HG02852 (cell line): Measurements from ENCODE around the gene CYFIP1.

ENCODE experiments used
- ATAC-seq: cut with Tn5 transposase; IDR thresholded peaks from one replicate; pipeline ENCODE4 v1.9.1; 2021; ENCODE audit warnings: mild to moderate bottlenecking, moderate library complexity; ENCODE audit not compliant: unreplicated experiment

Gene CYFIP1

DNA sequence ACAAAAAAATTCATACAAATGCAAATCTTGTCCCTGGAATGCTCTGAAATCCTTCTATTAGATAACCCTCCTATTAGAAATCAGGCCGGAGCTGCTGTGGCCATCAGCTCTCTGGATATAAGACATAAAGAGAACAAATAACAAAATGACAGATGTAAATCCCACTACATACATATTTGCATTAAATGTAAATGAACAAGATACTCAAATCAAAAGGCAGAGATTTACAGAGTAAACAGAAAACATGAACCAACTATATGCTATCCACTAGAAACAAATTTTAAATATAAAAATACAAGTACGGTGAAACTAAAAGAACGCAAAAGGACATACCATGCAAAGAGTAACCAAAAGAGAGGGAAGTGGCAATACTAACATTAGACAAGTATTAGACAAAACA is 10.7 kb downstream of the CYFIP1 start:
- ATAC-seq = no peak

GRCh38 chr15:22968366-22968765 is 11.8 kb downstream of the CYFIP1 start:
- no peak for ATAC-seq

- no peak for ATAC-seq
Measured at GRCh38 chr15:22967084-22967770, 12.9 kb downstream of the CYFIP1 start.

DNA sequence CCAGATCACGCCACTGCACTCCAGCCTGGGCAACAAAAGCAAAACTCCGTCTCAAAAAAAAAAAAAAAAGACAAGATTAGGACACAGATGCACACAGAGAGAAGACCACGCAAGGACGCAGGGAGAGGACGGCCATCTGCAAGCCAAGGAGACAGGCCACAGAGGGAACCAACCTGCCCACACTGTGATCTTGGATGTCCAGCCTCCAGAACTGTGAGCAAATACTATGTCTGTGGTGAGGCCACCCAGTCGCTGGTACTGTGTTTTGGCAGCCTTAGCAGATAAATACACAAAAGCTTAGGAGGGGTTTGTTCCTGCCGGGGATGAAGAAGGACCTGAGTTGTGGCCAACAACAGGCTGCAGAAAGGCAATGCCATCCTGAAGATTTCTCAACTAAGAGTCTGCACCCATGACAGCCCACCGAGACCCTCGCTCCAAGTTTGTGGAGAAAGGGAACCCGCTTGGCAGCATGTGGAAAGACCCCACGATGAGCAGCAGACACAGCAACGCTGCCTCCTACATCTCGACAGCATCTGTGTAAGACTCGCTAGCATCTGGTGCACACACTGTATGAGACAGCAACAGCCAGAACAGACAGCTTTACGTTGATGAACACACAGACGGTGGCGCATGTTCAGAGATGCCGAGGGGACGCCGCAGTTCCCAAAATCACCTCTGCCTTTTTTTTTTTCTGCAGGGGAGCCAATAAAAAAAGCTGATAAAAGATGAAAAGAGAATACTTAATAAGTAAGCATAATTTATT is 13.7 kb downstream of the CYFIP1 start:
- ATAC-seq = no peak

DNA sequence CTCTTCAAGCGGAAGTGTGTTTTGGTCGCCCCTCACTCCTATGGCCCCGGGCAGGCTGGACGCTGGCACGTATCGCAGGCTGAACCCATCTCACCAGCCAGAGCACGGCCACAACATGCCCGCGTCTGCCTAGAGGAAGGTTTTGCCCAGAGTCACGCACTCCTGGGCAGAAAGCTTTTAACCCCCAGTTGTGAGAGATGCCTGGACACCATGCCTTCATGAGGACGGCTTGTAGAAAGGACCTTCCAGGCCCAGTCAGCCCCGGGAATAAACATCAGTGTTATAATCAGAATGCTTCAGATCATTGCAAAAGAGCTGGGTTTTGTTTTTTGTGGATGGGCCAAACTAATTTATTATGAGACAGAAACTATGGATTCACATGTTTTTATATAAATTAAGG is 16.5 kb downstream of the CYFIP1 start:
- ATAC-seq = no peak

- ATAC-seq = no peak
Measured at GRCh38 chr15:22962611-22963010, 17.6 kb downstream of the CYFIP1 start.

- no peak for ATAC-seq
Measured at GRCh38 chr15:22961762-22962161, 18.4 kb downstream of the CYFIP1 start.

GRCh38 chr15:22960556-22960955 is 19.6 kb downstream of the CYFIP1 start:
- no peak for ATAC-seq

GRCh38 chr15:22960126-22960525 is 20.0 kb downstream of the CYFIP1 start:
- no peak for ATAC-seq

- ATAC-seq = no peak
Measured at GRCh38 chr15:22959321-22960101, 20.7 kb downstream of the CYFIP1 start.

DNA sequence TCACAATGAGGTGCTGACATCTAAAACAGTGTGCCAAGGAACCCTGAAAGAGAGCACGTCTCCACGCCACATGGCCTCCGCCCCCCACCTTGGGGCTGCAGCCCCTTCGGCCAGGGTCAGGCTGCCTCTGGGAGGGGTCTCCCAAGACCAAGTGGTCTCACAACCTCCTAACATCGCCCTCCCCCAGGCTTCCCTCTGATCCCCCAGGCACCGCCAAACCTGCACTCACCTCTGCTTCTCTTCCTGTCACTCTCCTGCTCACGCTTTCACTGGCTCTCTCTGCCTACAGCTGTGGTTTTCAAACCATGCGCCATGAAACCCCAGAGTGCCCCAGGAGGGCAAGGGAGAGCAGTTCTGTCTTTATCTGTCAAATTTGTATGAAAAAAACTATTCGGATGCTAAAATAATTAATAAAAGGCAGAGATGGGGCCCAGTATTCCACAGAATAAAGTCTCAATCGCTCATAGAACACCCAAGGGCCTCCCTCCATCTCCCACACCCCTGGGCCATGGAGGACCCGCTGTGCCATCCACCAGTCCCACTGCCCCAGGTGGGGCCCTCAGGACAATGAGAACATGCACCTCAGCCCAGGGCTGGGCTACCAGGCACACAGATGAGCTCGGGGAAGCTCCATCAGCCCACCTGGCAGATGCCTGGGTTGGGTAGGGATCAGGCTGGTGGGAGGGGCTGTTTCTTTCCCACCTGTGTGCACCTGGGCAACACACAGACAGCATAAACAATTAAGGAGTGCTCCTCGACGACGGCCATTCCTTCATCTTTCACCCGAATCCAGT is 21.5 kb downstream of the CYFIP1 start:
- peak; percentile 61 for ATAC-seq

GRCh38 chr15:22956978-22957260 is 23.2 kb downstream of the CYFIP1 start:
- no peak for ATAC-seq

- no peak for ATAC-seq
Measured at GRCh38 chr15:22956257-22956977, 23.8 kb downstream of the CYFIP1 start.

GRCh38 chr15:22955544-22956119 is 24.5 kb downstream of the CYFIP1 start:
- ATAC-seq = no peak

DNA sequence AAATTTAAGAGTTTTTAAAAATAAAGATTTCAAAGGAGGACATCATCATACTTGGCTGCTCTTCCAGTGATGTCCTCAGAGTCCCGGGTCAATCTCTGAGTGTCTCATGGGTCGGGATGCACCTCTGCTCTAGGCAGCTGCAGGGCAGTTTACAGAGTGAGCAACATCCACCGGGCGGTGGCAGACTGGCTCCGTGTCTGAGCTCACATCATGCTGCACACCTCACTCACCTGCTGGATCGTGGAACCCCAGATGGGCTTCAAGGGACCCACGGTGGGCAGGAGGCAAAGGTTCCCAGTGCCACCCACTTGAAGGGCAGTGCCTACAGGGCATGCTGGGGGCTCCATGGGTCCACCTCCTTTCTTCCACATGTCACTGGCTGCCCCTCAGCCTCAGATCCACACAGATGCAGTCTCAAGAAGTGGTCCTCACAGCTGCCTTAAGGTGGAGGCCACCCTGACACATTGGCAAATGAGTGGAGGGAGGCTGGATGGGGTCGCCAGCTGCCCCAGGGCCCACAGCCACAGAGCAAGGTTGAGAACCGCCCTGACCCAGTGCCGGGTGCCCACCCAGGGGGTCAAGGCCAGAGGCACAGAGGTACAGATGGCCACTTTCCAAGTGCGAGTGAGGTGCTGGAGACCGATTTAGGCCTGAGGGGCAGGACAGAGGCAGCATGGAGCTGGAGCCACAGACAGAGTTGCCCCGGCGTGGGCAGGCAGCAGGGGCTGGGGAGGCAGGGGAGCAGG is 25.2 kb downstream of the CYFIP1 start:
- ATAC-seq = no peak

GRCh38 chr15:22954326-22954725 is 25.8 kb downstream of the CYFIP1 start:
- no peak for ATAC-seq

DNA sequence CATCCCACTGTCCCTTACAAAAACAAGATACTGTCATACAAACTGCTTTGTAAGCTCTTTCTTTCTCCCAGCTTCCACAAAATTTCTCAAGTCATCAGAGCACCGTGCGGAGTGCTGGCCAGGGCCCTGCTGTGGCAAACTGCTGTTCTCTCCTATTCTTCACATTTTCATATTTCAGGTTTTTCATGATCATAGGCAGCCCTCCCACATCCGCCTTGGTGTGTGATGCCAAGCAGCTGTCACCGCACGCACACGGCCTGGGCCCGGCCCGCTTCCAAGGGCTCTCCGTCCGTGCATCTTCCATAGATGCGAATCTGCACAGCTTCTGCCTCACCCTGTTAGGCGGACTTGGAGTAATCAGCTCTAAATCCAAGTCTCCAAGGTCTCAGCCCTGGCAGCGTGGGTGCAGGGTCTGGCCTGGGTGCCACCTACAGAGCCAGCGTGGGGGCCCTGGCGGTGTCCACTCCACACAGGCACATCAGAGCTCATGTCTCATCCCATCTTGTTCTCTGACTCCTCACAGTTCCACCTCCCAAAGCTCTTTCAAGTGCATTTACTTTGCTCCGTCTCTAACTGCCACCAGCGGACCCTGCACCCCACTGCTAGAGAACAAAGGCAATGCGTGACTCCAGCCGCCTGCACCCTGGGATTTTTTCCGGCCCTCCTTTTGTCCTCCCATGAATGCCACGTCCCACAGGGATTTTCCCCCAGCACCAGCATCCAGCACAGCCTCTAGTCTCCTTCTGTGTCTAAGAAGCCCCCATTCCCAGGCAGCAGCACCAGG is 27.2 kb downstream of the CYFIP1 start:
- ATAC-seq = no peak

DNA sequence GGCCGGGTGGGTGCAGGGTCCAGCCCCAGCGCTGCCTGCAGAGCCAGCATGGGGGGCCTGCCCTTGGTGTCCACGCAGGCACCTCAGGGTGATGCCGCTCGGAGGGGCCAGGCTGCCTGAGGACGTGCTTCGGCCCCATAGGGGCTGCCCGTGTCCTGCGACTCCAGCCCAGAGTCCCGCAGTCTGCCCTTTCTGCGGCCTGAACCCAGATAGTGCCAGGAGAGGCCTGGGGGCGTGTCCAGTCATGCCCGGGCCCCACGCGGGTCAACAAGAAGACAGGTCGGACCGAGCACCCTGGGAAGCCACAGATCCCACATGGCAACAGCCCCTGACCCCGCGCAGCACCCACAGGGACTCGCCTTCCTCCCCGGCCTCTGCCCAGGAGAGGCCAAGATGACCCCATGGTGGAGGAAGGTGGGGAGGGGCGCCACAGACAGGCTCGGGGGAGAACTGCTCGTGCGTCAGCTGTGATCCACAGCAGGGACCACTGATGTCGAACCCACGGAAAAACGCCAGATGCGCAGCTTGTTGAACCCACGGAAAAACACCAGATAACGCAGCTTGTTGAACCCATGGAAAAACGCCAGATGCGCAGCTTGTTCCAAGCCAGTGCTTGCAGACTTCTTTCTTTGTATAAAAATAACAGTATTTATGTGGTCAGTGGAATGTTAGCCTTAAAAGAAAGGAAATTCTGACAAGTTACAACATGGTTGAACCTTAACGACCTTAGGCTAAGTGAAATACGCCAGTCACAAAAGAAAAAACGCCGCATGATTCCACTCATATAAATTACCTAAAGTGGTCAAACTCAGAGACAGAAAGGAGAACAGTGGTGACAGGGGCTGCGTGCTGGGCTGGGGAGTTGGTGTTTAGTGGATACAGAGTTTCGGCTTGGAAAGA is 28.5 kb downstream of the CYFIP1 start:
- no peak for ATAC-seq
